Loucy (cell line): ENCODE measurements around the gene COL23A1.

Experiments
- CTCF ChIP-seq: fragments of 200-600 bp; sonication (generic); conservative IDR thresholded peaks from 2 replicates; pipeline ENCODE4 v1.5.1; 2014; ENCODE audit warnings: mild to moderate bottlenecking, antibody characterized with exemption, low read length
- EZH2phosphoT487 ChIP-seq: fragments of 200-600 bp; IDR thresholded peaks from 2 replicates; pipeline ENCODE4 v1.6.1; 2018; ENCODE audit warnings: antibody characterized with exemption, mild to moderate bottlenecking, moderate library complexity, borderline replicate concordance

DNA sequence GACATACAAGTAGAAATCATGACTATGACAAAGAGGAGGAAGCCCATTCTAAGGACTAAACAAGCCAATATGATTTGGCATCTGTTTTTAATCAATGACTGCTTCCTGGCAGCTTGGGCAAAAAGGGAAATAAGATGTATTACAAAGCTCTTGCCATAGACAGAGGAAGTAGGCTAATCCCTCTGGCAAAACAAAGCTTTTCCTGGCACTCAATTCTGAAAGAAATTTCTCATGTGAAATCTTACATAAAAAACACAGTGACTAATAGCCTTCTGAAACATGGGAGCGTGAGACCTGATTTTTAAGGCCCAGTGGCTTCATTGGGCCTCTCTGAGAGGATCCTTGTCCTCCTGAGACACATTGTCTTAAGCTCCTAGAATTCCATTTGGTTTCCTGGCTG, 93.6 kb downstream of the COL23A1 start:
- no peak for TF ChIP-seq CTCF
- TF ChIP-seq EZH2phosphoT487: no peak
